ENCODE results near the gene HS3ST3B1. TPM values are rescaled to one million over a fixed set of nuclear protein-coding genes. Genes with fewer than 3 reads are reported as not detected.

Gene HS3ST3B1
- total and polyA plus RNA-seq, 8 donors, result 0.30 to 2.8 (median 1.5) TPM

DNA sequence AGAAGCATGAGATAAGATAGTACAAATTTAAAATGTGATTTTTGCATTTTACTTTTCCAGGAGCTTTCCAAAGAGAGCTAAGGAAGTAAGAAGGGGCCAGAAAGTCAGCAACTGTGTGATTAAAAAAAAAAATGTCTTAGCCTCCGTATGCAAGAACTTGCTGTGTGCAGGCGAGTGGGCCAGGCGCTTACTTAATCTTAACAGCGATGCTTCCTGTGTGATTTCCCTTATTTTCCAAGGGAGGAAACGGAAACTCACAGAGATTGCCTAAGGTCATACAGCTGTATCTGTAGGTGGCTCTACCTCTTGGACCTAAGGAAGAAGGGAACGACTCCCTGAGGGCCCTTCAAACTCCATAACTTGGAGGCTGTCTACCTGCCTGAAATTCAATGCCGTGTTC is 11.1 kb downstream of the HS3ST3B1 start:
- no peaks in the 10 kb centered on the region for H3K36me3 ChIP-seq
- no peaks in the 10 kb centered on the region for H3K4me1 ChIP-seq
- TF ChIP-seq, protein P1, sequence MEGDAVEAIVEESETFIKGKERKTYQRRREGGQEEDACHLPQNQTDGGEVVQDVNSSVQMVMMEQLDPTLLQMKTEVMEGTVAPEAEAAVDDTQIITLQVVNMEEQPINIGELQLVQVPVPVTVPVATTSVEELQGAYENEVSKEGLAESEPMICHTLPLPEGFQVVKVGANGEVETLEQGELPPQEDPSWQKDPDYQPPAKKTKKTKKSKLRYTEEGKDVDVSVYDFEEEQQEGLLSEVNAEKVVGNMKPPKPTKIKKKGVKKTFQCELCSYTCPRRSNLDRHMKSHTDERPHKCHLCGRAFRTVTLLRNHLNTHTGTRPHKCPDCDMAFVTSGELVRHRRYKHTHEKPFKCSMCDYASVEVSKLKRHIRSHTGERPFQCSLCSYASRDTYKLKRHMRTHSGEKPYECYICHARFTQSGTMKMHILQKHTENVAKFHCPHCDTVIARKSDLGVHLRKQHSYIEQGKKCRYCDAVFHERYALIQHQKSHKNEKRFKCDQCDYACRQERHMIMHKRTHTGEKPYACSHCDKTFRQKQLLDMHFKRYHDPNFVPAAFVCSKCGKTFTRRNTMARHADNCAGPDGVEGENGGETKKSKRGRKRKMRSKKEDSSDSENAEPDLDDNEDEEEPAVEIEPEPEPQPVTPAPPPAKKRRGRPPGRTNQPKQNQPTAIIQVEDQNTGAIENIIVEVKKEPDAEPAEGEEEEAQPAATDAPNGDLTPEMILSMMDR (IDR thresholded peaks at IDR 0.05), result no peak
- ATAC-seq (no peak), DNase-seq (no peak), FAIRE-seq (no peak)
- WGBS, 2 donors, result 77 to 86% methylated on average over 7 of the region's 7 CpGs
- intact Hi-C loops (cut with DNase I), result no loop called here
- no peaks in the 10 kb centered on the region for H3K9me3 ChIP-seq
- peaks cover 0 to 5% (median 0%) of the 10 kb centered on the region in 4 donors for H3K27me3 ChIP-seq
- H3K4me3 ChIP-seq, result no peak overlapping the region
- no peak overlapping the region for H3K27ac ChIP-seq

DNA sequence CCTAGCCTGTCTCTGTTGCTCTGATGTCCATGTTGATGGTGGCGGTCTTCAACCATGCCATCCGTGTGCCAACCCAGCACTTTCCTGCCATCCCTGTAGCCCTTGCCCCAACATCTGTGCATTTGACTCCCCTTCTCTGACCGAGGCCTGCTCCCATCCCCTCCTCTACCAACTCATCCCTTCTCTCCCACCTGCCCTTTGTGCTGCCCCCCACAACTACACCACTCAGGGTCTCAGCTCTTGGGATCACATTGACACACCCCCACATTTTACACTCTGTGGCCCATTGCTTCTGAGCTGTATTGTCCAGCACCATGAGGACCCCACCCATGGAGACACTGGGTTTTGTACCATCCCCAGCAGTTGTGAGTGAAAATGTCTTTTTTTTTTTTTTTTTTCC is 11.6 kb downstream of the HS3ST3B1 start:
- no peaks in the 10 kb centered on the region for H3K4me1 ChIP-seq
- FAIRE-seq (no peak), DNase-seq (no peak), ATAC-seq (no peak)
- H3K9me3 ChIP-seq, result no peaks in the 10 kb centered on the region
- intact Hi-C loops (cut with DNase I), result no loop called here
- H3K27ac ChIP-seq, result no peak overlapping the region
- no peak overlapping the region for H3K4me3 ChIP-seq
- peaks cover 0 to 3% (median 0%) of the 10 kb centered on the region in 4 donors for H3K27me3 ChIP-seq
- no peaks in the 10 kb centered on the region for H3K36me3 ChIP-seq
- WGBS, 2 donors, result 85 to 87% methylated on average over 3 of the region's 3 CpGs
- TF ChIP-seq, protein P1 (IDR thresholded peaks at IDR 0.05), result no peak

DNA sequence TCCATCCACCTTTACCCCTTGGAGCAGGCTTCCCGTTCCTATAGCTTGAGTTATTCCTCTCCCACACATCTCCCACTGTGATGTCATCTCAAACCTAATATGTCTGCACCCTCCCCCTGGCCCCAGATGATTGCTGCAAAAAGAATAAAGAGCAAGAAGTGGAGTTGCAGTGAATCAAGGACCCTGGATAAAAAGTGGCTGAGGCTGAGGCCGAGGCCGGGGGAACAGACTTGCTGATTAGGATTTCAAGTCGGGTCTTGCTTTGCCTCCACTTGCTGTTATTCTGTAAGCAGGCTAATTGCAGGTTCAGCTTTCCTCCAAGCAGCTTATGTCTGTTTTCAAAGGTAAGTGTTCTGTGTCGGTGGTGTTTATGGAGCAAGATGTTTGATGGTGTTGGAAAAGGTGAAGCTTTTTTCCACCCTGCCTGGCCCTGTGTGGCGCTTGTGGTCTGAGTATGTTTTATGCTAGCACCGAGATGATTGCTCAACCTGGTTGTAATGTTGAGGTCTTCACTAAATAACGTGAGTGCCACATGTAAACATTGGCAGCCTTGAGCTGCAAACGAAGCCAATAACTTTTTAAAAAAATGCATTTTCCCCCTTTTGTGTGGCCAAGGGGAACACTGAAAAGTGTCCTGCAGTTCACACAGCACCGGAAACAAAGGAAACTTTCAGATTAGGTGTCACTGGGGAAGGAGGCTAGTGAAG is 15.4 kb downstream of the HS3ST3B1 start:
- Histone ChIP-seq H3K4me3 (no peak overlapping the region), H3K27ac (no peak overlapping the region), H3K9me3 (no peaks in the 10 kb centered on the region), H3K36me3 (no peaks in the 10 kb centered on the region), H3K4me1 (no peaks in the 10 kb centered on the region), H3K27me3 (no peaks in the 10 kb centered on the region)
- intact Hi-C loops (cut with DNase I), result no loop called here
- ATAC-seq (no peak), FAIRE-seq (no peak), DNase-seq (no peak)
- 41 to 46% methylated on average over 10 of the region's 10 CpGs for WGBS, 2 donors
- TF ChIP-seq, protein P1 (IDR thresholded peaks at IDR 0.05), result no peak

DNA sequence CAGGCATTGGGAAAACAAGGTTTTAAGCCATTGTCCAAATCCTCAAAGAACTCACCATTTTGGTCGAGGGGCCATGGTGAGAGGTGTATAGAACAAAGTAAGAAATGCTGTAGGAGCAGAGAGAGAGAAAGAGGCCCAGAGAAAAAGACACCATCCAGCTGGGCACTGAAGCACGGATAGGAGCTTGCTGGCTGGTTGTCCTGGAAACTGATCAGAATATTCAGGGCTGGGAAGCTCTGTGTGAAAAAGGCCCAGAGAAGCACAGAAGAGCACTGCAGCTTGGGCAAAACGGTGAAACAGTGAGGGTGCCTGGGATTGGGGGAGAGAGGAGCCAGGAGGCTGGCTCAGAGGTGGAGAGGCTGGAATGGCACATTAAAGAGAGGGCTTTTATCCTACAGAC is 16.5 kb downstream of the HS3ST3B1 start:
- no peak for ATAC-seq
- Histone ChIP-seq H3K4me3 (no peak overlapping the region), H3K27ac (no peak overlapping the region), H3K36me3 (no peaks in the 10 kb centered on the region), H3K4me1 (no peaks in the 10 kb centered on the region), H3K9me3 (no peaks in the 10 kb centered on the region), H3K27me3 (no peaks in the 10 kb centered on the region)
- TF ChIP-seq, protein P1 (IDR thresholded peaks at IDR 0.05), result no peak
- 47 to 54% methylated on average over 3 of the region's 3 CpGs for WGBS, 2 donors
- FAIRE-seq, result no peak
- intact Hi-C loops (cut with DNase I), result no loop called here
- DNase-seq, result no peak

DNA sequence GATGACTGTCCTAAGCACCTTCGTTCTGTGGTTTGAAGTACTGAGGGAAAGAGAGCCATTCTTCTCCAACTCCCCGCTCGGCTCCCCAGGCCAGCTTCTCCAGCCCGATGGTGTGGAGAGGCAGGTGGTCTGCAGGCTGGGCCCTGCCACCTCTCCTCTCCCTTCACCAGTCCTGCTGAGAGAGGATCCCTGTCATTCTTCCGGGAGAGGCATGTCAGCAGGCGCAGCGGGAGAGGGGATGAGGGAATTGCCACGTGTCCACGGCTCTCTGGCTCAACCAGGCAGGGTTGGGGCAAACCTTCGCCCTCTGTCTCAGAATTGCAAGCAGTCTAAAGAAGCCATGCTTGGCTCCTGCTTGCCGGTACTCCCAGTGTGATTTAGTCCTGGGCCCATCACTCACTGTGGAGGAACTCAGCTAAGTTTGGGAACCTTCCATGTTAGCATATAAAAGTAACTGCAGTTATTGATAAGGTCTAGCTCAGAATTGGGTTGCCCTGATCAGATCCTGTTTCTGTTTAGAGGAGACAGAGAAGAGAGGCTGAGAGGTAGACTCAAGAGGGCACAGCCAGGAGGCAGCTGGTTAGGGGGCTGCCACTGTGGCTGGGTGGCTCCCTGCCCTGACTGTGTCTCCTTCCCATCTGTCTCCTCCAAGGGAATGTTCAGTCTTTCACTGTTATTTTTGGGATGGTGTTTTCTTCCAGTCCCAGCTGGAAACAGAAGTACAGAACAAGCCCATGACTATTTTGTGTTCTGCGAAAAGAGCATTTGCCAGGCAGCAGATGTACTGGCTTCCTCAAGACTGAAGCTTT is 17.4 kb downstream of the HS3ST3B1 start:
- H3K9me3 ChIP-seq, result no peaks in the 10 kb centered on the region
- TF ChIP-seq, protein P1 (IDR thresholded peaks at IDR 0.05), result no peak
- FAIRE-seq, result no peak
- intact Hi-C loops (cut with DNase I), result no loop called here
- no peak for DNase-seq
- no peaks in the 10 kb centered on the region for H3K36me3 ChIP-seq
- no peaks in the 10 kb centered on the region for H3K27me3 ChIP-seq
- no peak overlapping the region for H3K27ac ChIP-seq
- 59 to 63% methylated on average over 12 of the region's 12 CpGs for WGBS, 2 donors
- no peak overlapping the region for H3K4me3 ChIP-seq
- H3K4me1 ChIP-seq, result no peaks in the 10 kb centered on the region
- ATAC-seq, result no peak
